ENCODE data around the gene ADAMTS20. TPM values are rescaled to one million over a fixed set of nuclear protein-coding genes. Genes with fewer than 3 reads are reported as not detected.
"Not testable (repeated sequence)": the region's sequence is repeated elsewhere in the genome, so short reads cannot be mapped to it uniquely, and the experiment has no call there.

Gene ADAMTS20
- total and polyA plus RNA-seq, 2 donors (not counting 1 experiment from before 2014, with no cell fraction given), result not detected

DNA sequence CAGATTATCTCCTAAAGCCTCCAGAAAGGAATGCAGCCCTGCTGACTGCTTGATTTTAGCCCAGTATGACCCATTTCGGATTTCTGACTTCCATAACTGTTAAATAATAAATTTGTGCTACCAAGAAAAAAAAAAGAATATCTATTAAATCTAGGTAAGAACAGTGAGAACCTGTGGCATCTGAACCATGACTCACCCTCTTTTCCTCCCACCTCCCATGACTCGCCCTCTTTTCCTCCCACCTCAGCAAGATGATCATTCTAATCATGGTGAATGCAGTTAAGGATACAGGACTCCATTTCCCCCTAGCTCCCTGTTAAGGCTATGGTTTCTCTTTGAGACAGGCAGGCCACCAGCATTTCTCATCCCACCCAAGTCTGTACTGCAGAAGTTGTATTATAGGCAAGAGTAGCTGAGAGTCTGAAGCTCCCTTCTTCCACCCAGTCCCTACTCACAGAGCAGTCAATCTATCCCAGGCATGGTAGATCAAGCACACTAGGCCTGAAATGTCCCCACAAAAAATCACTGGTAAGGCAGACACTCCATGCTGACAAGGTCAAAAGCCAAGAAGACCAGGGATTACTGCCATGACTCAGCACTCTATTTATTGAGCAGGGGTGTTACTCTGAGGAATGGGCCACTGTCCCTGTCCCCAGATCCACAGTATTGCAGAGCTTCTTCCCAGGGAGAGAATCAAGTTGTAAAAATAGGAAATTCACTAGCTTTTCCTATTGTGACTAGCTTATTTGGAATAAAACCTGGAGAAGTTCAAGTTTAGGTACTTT, 188.9 kb downstream of the ADAMTS20 start:
- Histone ChIP-seq H4K20me1 (ENCODE audit: control insufficient read depth, extremely low read depth, insufficient read depth, low read length) (no peaks in the 10 kb centered on the region), H3K4me3 (replicated peaks in 1 of 4; ENCODE audit: control extremely low read depth in 1 of 4, insufficient read depth in 1 of 4, low read depth in 3 of 4, low read length in 4 of 4) (no peak overlapping the region), H3K9me3 (ENCODE audit: control insufficient read depth, insufficient read depth, low read depth, low read length) (no peaks in the 10 kb centered on the region), H3K27me3 (ENCODE audit: control insufficient read depth, insufficient read depth, low read length) (no peaks in the 10 kb centered on the region), H3K36me3 (ENCODE audit: control insufficient read depth, insufficient read depth, low read length) (no peaks in the 10 kb centered on the region), H3K4me2 (ENCODE audit: extremely low read depth, insufficient read depth, low read length) (no peak overlapping the region), H3K79me2 (ENCODE audit: control insufficient read depth, insufficient read depth, low read length) (no peaks in the 10 kb centered on the region), H2AFZ (ENCODE audit: low read length) (no peak overlapping the region), H3K9ac (ENCODE audit: insufficient read depth, low read length) (no peak overlapping the region), H3K4me1 (ENCODE audit: control insufficient read depth, extremely low read depth, insufficient read depth, low read length) (no peaks in the 10 kb centered on the region), H3K27ac (ENCODE audit: insufficient read depth, low read length) (no peak overlapping the region)
- peak in 1 of 2 donors; percentile 28 for DNase-seq (ENCODE audit: low read depth in 2 of 2)
- TF ChIP-seq CTCF (conservative IDR thresholded peaks at IDR 0.05 in 1 of 2, IDR thresholded peaks at IDR 0.05 in 1 of 2; ENCODE audit: low read depth in 1 of 2, low read length in 2 of 2), result no peak
- TF ChIP-seq EZH2 (IDR thresholded peaks at IDR 0.05; ENCODE audit: low read length, missing control alignments), result no peak

- no peak overlapping the region for H3K4me2 ChIP-seq (ENCODE audit: extremely low read depth, insufficient read depth, low read length)
- H3K36me3 ChIP-seq (ENCODE audit: control insufficient read depth, insufficient read depth, low read length), result no peaks in the 10 kb centered on the region
- no peaks in the 10 kb centered on the region for H3K9me3 ChIP-seq (ENCODE audit: control insufficient read depth, insufficient read depth, low read depth, low read length)
- no peak overlapping the region for H2AFZ ChIP-seq (ENCODE audit: low read length)
- H3K27ac ChIP-seq (ENCODE audit: insufficient read depth, low read length), result no peak overlapping the region
- no peaks in the 10 kb centered on the region for H3K27me3 ChIP-seq (ENCODE audit: control insufficient read depth, insufficient read depth, low read length)
- TF ChIP-seq EZH2 (IDR thresholded peaks at IDR 0.05; ENCODE audit: low read length, missing control alignments) (no peak), CTCF (conservative IDR thresholded peaks at IDR 0.05 in 1 of 2, IDR thresholded peaks at IDR 0.05 in 1 of 2; ENCODE audit: low read depth in 1 of 2, low read length in 2 of 2) (no peak)
- no peak for DNase-seq (ENCODE audit: low read depth in 2 of 2)
- no peaks in the 10 kb centered on the region for H4K20me1 ChIP-seq (ENCODE audit: control insufficient read depth, extremely low read depth, insufficient read depth, low read length)
- H3K4me3 ChIP-seq (replicated peaks in 1 of 4; ENCODE audit: control extremely low read depth in 1 of 4, insufficient read depth in 1 of 4, low read depth in 3 of 4, low read length in 4 of 4), result no peak overlapping the region
- no peaks in the 10 kb centered on the region for H3K4me1 ChIP-seq (ENCODE audit: control insufficient read depth, extremely low read depth, insufficient read depth, low read length)
- no peak overlapping the region for H3K9ac ChIP-seq (ENCODE audit: insufficient read depth, low read length)
- no peaks in the 10 kb centered on the region for H3K79me2 ChIP-seq (ENCODE audit: control insufficient read depth, insufficient read depth, low read length)
Measured at GRCh38 chr12:43361031-43361710, 190.8 kb downstream of the ADAMTS20 start.

DNA sequence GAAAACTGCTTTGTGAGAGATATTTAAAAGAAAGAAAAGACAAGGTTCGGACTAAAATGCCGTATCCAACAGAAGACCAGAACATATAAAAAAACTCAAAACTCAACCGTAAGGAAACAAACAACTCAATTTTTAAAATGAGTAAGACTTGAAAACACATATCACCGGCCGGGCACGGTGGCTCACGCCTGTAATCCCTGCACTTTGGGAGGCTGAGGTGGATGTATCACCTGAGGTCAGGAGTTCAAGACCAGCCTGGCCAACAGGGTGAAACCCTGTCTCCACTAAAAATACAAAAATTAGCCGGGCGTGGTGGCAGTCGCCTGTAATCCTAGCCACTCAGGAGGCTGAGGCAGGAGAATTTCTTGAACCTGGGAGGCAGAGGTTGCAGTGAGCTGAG, 192.0 kb downstream of the ADAMTS20 start:
- not testable (repeated sequence) for H4K20me1 ChIP-seq (ENCODE audit: control insufficient read depth, extremely low read depth, insufficient read depth, low read length)

More for the DNA sequence above, 192.0 kb downstream of the ADAMTS20 start:
- H3K36me3 ChIP-seq (ENCODE audit: control insufficient read depth, insufficient read depth, low read length); H3K9ac ChIP-seq (ENCODE audit: insufficient read depth, low read length); H2AFZ ChIP-seq (ENCODE audit: low read length); H3K27ac ChIP-seq (ENCODE audit: insufficient read depth, low read length); H3K27me3 ChIP-seq (ENCODE audit: control insufficient read depth, insufficient read depth, low read length); H3K4me2 ChIP-seq (ENCODE audit: extremely low read depth, insufficient read depth, low read length); H3K79me2 ChIP-seq (ENCODE audit: control insufficient read depth, insufficient read depth, low read length); H3K9me3 ChIP-seq (ENCODE audit: control insufficient read depth, insufficient read depth, low read depth, low read length); H3K4me1 ChIP-seq (ENCODE audit: control insufficient read depth, extremely low read depth, insufficient read depth, low read length); H3K4me3 ChIP-seq (replicated peaks in 1 of 4; ENCODE audit: control extremely low read depth in 1 of 4, insufficient read depth in 1 of 4, low read depth in 3 of 4, low read length in 4 of 4); DNase-seq (ENCODE audit: low read depth in 2 of 2): not testable (repeated sequence)

Measured in fibroblast of lung (primary cell).